ENCODE results near the gene DTHD1. TPM values are rescaled to one million over a fixed set of nuclear protein-coding genes. Genes with fewer than 3 reads are reported as not detected.

The DTHD1 gene
- total RNA-seq, 4 donors from 2014 or later: 0.26 to 0.66 TPM; not detected in 2

DNA sequence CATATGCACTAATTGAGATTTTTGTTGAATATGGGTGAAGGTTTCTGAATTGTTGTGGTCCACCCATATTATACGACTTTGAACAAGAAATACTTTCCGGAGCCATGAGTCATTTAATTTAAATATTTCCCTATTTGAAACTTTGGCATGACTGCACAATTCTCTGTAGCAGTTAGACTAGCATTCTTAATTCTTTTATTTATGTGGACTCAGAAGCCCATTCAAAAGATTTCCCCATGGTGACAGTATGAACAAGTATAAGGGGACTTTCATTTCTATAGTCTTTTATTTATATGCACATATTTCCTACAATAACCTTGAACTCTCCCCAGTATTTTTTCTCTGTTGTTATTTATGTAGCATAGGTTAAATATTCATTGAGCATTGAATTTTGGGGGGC lies 72.6 kb downstream of the DTHD1 start:
- WGBS: 33% methylated on average over 2 of the region's 2 CpGs
- Histone ChIP-seq H3K4me3 (no peak overlapping the region), H3K36me3 (no peaks in the 10 kb centered on the region), H3K27me3 (peaks cover 0 to 3% (median 0%) of the 10 kb centered on the region in 4 donors), H3K9me3 (no peaks in the 10 kb centered on the region), H3K27ac (replicated peaks in 1 of 4) (no peak overlapping the region), H3K4me1 (no peaks in the 10 kb centered on the region)
- intact Hi-C loops (cut with DNase I): loop anchor here (5.0 kb wide), 1 partner anchor 1033 kb away; no protein-coding TSS in a partner anchor
- TF ChIP-seq, protein P1, sequence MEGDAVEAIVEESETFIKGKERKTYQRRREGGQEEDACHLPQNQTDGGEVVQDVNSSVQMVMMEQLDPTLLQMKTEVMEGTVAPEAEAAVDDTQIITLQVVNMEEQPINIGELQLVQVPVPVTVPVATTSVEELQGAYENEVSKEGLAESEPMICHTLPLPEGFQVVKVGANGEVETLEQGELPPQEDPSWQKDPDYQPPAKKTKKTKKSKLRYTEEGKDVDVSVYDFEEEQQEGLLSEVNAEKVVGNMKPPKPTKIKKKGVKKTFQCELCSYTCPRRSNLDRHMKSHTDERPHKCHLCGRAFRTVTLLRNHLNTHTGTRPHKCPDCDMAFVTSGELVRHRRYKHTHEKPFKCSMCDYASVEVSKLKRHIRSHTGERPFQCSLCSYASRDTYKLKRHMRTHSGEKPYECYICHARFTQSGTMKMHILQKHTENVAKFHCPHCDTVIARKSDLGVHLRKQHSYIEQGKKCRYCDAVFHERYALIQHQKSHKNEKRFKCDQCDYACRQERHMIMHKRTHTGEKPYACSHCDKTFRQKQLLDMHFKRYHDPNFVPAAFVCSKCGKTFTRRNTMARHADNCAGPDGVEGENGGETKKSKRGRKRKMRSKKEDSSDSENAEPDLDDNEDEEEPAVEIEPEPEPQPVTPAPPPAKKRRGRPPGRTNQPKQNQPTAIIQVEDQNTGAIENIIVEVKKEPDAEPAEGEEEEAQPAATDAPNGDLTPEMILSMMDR (IDR thresholded peaks at IDR 0.05): no peak
- TF ChIP-seq EP300 (IDR thresholded peaks at IDR 0.05): no peak
- no peak for TF ChIP-seq POLR2A (IDR thresholded peaks at IDR 0.05; ENCODE audit: low read depth)
- TF ChIP-seq POLR2AphosphoS5 (IDR thresholded peaks at IDR 0.05): no peak
- no peak for DNase-seq (ENCODE audit: extremely low spot score)

DNA sequence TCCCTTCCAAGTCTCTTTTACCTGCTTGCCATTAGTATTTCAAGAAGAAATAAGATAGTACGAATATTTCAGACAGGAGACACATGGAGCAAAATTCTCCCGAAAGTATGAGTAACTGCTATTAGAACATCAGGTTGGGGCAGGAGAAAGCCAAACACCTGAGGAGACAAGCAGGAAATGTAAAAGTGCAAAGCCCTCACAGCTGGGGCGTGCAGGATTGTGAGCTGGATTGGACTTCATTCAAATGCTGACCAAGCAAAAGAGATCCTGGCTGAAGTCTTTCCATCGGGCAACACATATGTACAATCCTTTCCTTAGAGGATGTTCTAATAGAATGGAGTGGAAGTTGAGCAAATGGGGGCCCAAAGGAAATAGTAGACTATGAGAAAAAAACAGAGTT lies 76.8 kb downstream of the DTHD1 start:
- WGBS: 64% methylated on average over 4 of the region's 4 CpGs
- intact Hi-C loops (cut with DNase I): no loop called here
- Histone ChIP-seq H3K36me3 (no peaks in the 10 kb centered on the region), H3K4me3 (no peak overlapping the region), H3K4me1 (no peaks in the 10 kb centered on the region), H3K9me3 (no peaks in the 10 kb centered on the region), H3K27me3 (peaks cover 0 to 2% (median 0%) of the 10 kb centered on the region in 4 donors), H3K27ac (replicated peaks in 1 of 4) (no peak overlapping the region)
- no peak for DNase-seq (ENCODE audit: extremely low spot score)
- no peak for TF ChIP-seq POLR2AphosphoS5 (IDR thresholded peaks at IDR 0.05)
- no peak for TF ChIP-seq POLR2A (IDR thresholded peaks at IDR 0.05; ENCODE audit: low read depth)
- TF ChIP-seq EP300 (IDR thresholded peaks at IDR 0.05): no peak
- TF ChIP-seq, protein P1 (IDR thresholded peaks at IDR 0.05): no peak

DNA sequence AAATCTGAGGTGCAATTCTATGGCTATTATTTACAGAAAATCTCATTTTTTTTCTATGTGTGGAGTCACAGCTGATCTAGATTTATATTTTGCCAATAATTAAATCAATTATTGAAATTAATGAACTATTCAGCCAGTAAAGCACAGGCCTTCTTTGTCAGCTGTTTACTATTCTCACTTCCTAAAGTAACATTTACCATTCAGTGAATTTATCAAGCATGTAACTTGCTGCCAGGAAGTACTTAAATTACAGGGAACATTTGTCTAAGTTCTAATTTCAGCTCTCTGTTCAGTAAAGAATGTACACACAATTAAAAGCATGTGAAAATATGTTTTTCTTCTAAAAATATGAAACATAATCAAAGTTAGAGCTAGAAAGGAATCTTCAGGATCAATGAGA lies 79.3 kb downstream of the DTHD1 start:
- no peaks in the 10 kb centered on the region for H3K36me3 ChIP-seq
- no peak overlapping the region for H3K27ac ChIP-seq (replicated peaks in 1 of 4)
- intact Hi-C loops (cut with DNase I): no loop called here
- H3K4me3 ChIP-seq: no peak overlapping the region
- H3K4me1 ChIP-seq: no peaks in the 10 kb centered on the region
- no peaks in the 10 kb centered on the region for H3K27me3 ChIP-seq
- TF ChIP-seq, protein P1 (IDR thresholded peaks at IDR 0.05): no peak
- no peak for TF ChIP-seq EP300 (IDR thresholded peaks at IDR 0.05)
- no peak for TF ChIP-seq POLR2A (IDR thresholded peaks at IDR 0.05; ENCODE audit: low read depth)
- no peak for TF ChIP-seq POLR2AphosphoS5 (IDR thresholded peaks at IDR 0.05)
- no peaks in the 10 kb centered on the region for H3K9me3 ChIP-seq
- DNase-seq (ENCODE audit: extremely low spot score): no peak

DNA sequence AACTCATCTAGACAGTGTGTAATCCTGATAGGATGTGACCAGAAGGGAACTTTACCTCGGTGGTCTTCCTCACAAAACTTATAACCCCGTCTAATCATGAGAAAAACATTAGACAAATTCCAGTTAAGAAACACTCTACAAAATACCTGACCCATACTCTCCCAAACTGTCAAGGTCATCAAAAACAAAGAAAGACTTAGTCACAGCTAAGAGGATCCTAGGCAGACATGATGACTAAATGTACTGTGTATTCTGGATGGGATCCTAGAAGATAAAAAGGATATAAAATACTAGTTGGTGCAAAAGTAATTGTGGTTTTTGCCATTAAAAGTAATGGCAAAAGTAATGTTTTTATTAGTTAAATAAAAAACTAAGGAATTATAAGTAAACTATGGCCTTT lies 81.6 kb downstream of the DTHD1 start:
- TF ChIP-seq POLR2AphosphoS5 (IDR thresholded peaks at IDR 0.05): no peak
- no peak for TF ChIP-seq EP300 (IDR thresholded peaks at IDR 0.05)
- no peak for TF ChIP-seq POLR2A (IDR thresholded peaks at IDR 0.05; ENCODE audit: low read depth)
- TF ChIP-seq, protein P1 (IDR thresholded peaks at IDR 0.05): no peak
- Histone ChIP-seq H3K27ac (replicated peaks in 1 of 4) (no peak overlapping the region), H3K4me1 (no peaks in the 10 kb centered on the region), H3K27me3 (no peaks in the 10 kb centered on the region), H3K4me3 (no peak overlapping the region), H3K36me3 (no peaks in the 10 kb centered on the region), H3K9me3 (no peaks in the 10 kb centered on the region)
- WGBS: 39% methylated on average over 2 of the region's 2 CpGs
- DNase-seq (ENCODE audit: extremely low spot score): no peak
- intact Hi-C loops (cut with DNase I): no loop called here

DNA sequence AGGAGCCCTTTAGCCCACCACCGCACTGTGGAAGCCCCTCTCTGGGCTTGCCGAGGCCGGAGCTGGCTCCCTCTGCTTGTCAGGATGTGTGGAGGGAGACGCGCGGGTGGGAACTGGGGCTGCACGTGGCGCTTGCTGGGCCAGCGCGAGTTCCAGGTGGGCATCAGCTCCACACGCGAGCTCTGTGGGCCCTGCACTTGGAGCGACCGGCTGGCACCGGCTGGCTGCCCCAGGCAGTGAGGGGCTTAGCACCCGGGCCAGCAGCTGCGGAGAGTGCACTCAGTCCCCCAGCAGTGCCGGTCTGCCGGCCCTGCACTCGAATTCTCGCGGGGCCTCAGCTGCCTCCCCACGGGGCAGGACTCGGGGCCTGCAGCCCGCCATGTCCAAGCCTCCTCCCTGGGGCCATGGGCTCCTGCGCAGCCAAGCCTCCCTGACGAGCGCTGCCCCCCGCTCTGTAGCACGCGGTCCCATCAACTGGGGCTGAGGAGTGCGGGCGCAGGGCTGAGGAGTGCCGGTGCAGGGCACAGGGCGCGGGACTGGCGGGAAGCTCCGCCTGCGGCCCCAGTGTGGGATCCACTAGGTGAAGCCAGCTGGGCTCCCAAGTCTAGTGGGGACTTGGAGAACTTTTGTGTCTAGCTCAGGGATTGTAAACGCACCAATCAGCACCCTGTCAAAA lies 93.6 kb downstream of the DTHD1 start:
- H3K36me3 ChIP-seq: no peaks in the 10 kb centered on the region
- no peak overlapping the region for H3K27ac ChIP-seq (replicated peaks in 1 of 4)
- no peaks in the 10 kb centered on the region for H3K27me3 ChIP-seq
- H3K4me3 ChIP-seq: no peak overlapping the region
- peaks cover 0 to 28% (median 14%) of the 10 kb centered on the region in 4 donors for H3K9me3 ChIP-seq
- TF ChIP-seq EP300 (IDR thresholded peaks at IDR 0.05): no peak
- no peak for TF ChIP-seq POLR2A (IDR thresholded peaks at IDR 0.05; ENCODE audit: low read depth)
- TF ChIP-seq, protein P1 (IDR thresholded peaks at IDR 0.05): no peak
- TF ChIP-seq POLR2AphosphoS5 (IDR thresholded peaks at IDR 0.05): no peak
- H3K4me1 ChIP-seq: no peaks in the 10 kb centered on the region
- intact Hi-C loops (cut with DNase I): no loop called here
- 93% methylated on average over 12 of the region's 40 CpGs for WGBS
- no peak for DNase-seq (ENCODE audit: extremely low spot score)

Data from esophagus muscularis mucosa (tissue), 4 donors.